Measurements from ENCODE around the gene GINS1. TPM values are rescaled to one million over a fixed set of nuclear protein-coding genes. Genes with fewer than 3 reads are reported as not detected.

Gene GINS1
- total RNA-seq, 1 experiment from 2014 or later = 30.4 TPM

- no TSS peak for BruUV-seq (replicated peaks)
- H3K9me2 ChIP-seq (ENCODE audit: insufficient read depth) = no peaks in the 10 kb centered on the region
- CTCF ChIA-PET = interaction anchor here (0.8 to 3.3 kb wide), 4 partner anchors 10 to 403 kb away, joined by 3 to 44 read pairs (median 10); partner anchors contain the start of gene GINS1
- H3K9ac ChIP-seq (ENCODE audit: low read length) = no peak overlapping the region
- H3K79me2 ChIP-seq (ENCODE audit: insufficient read depth, low read length) = no peaks in the 10 kb centered on the region
- TF ChIP-seq CEBPB (IDR thresholded peaks at IDR 0.05; ENCODE audit: low read depth) (no peak), RAD21 (IDR thresholded peaks at IDR 0.05; ENCODE audit: low read depth) (no peak), ELF1 (IDR thresholded peaks at IDR 0.05; ENCODE audit: borderline replicate concordance, low read depth) (no peak), TCF7L2 (IDR thresholded peaks at IDR 0.05; ENCODE audit: borderline replicate concordance, extremely low read depth, insufficient read depth, insufficient read length) (no peak), YY1 (IDR thresholded peaks at IDR 0.05; ENCODE audit: extremely low read depth, insufficient replicate concordance, low read depth, low read length) (no peak), EGR1 (IDR thresholded peaks at IDR 0.05; ENCODE audit: low read depth) (no peak), CTCF (IDR thresholded peaks at IDR 0.05 in 2 of 3, conservative IDR thresholded peaks at IDR 0.05 in 1 of 3; ENCODE audit: borderline replicate concordance in 1 of 3, insufficient read depth in 1 of 3, low read depth in 2 of 3, low read length in 2 of 3) (no peak), ATF3 (IDR thresholded peaks at IDR 0.05) (no peak), ZNF274 (IDR thresholded peaks at IDR 0.05; ENCODE audit: low read depth, low read length) (no peak), ZBTB33 (IDR thresholded peaks at IDR 0.05; ENCODE audit: extremely low read depth, insufficient replicate concordance, low read length) (no peak), SP1 (IDR thresholded peaks at IDR 0.05; ENCODE audit: low read depth) (no peak)
- H3K36me3 ChIP-seq (ENCODE audit: control insufficient read depth in 1 of 2, insufficient read depth in 2 of 2, low read length in 2 of 2) = no peaks in the 10 kb centered on the region
- no peak overlapping the region for H3K4me2 ChIP-seq (ENCODE audit: low read length)
- no peak overlapping the region for H2AFZ ChIP-seq (ENCODE audit: low read depth, low read length, poor library complexity, severe bottlenecking)
- POLR2A ChIA-PET = no interaction called here
- 0 out of 4 replicates have a peak, but pooled peaks cover 0 to 2% of the 10 kb centered on the region in 2 experiments for H3K4me1 ChIP-seq (ENCODE audit: control insufficient read depth in 1 of 2, insufficient read depth in 2 of 2, low read length in 2 of 2)
- no peaks in the 10 kb centered on the region for H3K9me3 ChIP-seq (ENCODE audit: control insufficient read depth in 1 of 2, insufficient read depth in 1 of 2, low read depth in 1 of 2, low read length in 2 of 2)
- RAD21 ChIA-PET (ENCODE audit: low non-redundant PET in 1 of 2, low total read pairs in 2 of 2, uncharacterized antibody in 2 of 2, unreplicated experiment in 2 of 2) = no interaction called here
- intact Hi-C loops (cut with micrococcal nuclease) = loop anchor here (10.0 kb wide), 1 partner anchor 332 kb away; no protein-coding TSS in a partner anchor
- H4K20me1 ChIP-seq (ENCODE audit: insufficient read depth) = no peaks in the 10 kb centered on the region
- H3K4me3 ChIP-seq (replicated peaks in 1 of 2; ENCODE audit: low read depth in 1 of 2, low read length in 2 of 2) = no peak overlapping the region
- DNase-seq (ENCODE audit: low read depth, low spot score) (no peak), ATAC-seq (no peak)
- no peaks in the 10 kb centered on the region for H3K27me3 ChIP-seq (ENCODE audit: insufficient read depth, low read length)
- H3K27ac ChIP-seq (ENCODE audit: low read depth, low read length) = no peak overlapping the region
These were observed 10.4 kb upstream of the GINS1 start for GRCh38 chr20:25397096-25397495.

Measured in HCT116 (cell line).